Panc1 (cell line): ENCODE data around the gene CPA1. TPM values are rescaled to one million over a fixed set of nuclear protein-coding genes. Genes with fewer than 3 reads are reported as not detected.

Source experiments
- ATAC-seq: fragments of 200-7000 bp; cut with Tn5 transposase; 2 replicates; pipeline ENCODE4 v1.9.1; 2020; ENCODE audit warnings: mild to moderate bottlenecking, moderate library complexity
- BruUV-seq: library from RNA; stranded (reverse); fragments of 400-500 nt; replicated peaks from 2 replicates; lab custom pipeline; 2021; lab: Mats Ljungman, UMichigan
- CTCF ChIA-PET: fragments of 300-600 bp; sonication (Branson Sonifier 250); formaldehyde crosslinking; loops from one replicate; lab custom pipeline; 2022; ENCODE audit warnings: antibody characterized with exemption; lab: Charles Lee
- POLR2A ChIA-PET: fragments of 300-600 bp; sonication (Branson Sonifier 250); formaldehyde crosslinking; loops from one replicate; lab custom pipeline; 2022; ENCODE audit warnings: antibody characterized with exemption; lab: Charles Lee
- DNase-seq: peaks from one replicate; pipeline ENCODE4 v3.0.0-alpha.2; 2010; ENCODE audit warnings: low read depth, low spot score
- H3K27ac ChIP-seq: 2 replicates; pipeline ENCODE4 v1.5.1; 2011; ENCODE audit warnings: mild to moderate bottlenecking, low read length, inconsistent platforms
- H3K27me3 ChIP-seq: fragments of 200-500 bp; sonication (Bioruptor generic); 2 replicates; pipeline ENCODE4 v1.6.0; 2014; ENCODE audit warnings: low read length, inconsistent platforms; ENCODE audit not compliant: control insufficient read depth, insufficient read depth
- H3K36me3 ChIP-seq: fragments of 200-500 bp; sonication (Bioruptor generic); 2 replicates; pipeline ENCODE4 v1.5.1; 2014; ENCODE audit warnings: inconsistent platforms, mild to moderate bottlenecking, low read length, moderate library complexity; ENCODE audit not compliant: control insufficient read depth, insufficient read depth
- H3K4me1 ChIP-seq: 2 replicates; pipeline ENCODE4 v1.5.1; 2011; ENCODE audit warnings: inconsistent platforms, mild to moderate bottlenecking, low read length, moderate library complexity; ENCODE audit not compliant: control insufficient read depth, insufficient read depth
- H3K4me3 ChIP-seq, 2 experiments: 2 replicates each; pipeline ENCODE4 v1.5.1; 2011 to 2012; ENCODE audit warnings: low read depth in 2 of 2, low read length in 2 of 2, mild to moderate bottlenecking in 2 of 2, inconsistent platforms in 1 of 2, moderate library complexity in 1 of 2
- H3K9me3 ChIP-seq: fragments of 200-500 bp; sonication (Bioruptor generic); 2 replicates; pipeline ENCODE4 v1.5.1; 2014; ENCODE audit warnings: low read depth, mild to moderate bottlenecking, inconsistent platforms, low read length, moderate library complexity; ENCODE audit not compliant: control insufficient read depth, insufficient read depth
- CTCF ChIP-seq: fragments of 450-650 bp; IDR thresholded peaks from 2 replicates; pipeline ENCODE4 v1.5.1; 2017; ENCODE audit warnings: mild to moderate bottlenecking
- POLR2AphosphoS5 ChIP-seq: IDR thresholded peaks from 2 replicates; pipeline ENCODE4 v1.6.1; 2012; ENCODE audit warnings: mild to moderate bottlenecking, low read depth, low read length, moderate library complexity
- REST ChIP-seq, 2 experiments: IDR thresholded peaks; 2 replicates each; pipeline ENCODE4 v1.6.1; 2011 to 2012; ENCODE audit warnings: low read depth in 2 of 2, control low read depth in 1 of 2, low read length in 1 of 2, mild to moderate bottlenecking in 1 of 2, moderate library complexity in 1 of 2; ENCODE audit not compliant: insufficient read depth in 1 of 2
- SIN3A ChIP-seq: IDR thresholded peaks from 2 replicates; pipeline ENCODE4 v1.6.1; 2012; ENCODE audit warnings: low read depth, mild to moderate bottlenecking, low read length, moderate library complexity, borderline replicate concordance; ENCODE audit not compliant: insufficient read depth
- TCF7L2 ChIP-seq: IDR thresholded peaks from 2 replicates; pipeline ENCODE4 v1.6.1; 2011; ENCODE audit warnings: mild to moderate bottlenecking, low read depth, low read length, inconsistent platforms
- in situ Hi-C: cut with HindIII; loops from 2 replicates; pipeline ENCODE4 v1.10.0; 2016; ENCODE audit warnings: low sequenced_read_pairs, low pct_unique_long_range_greater_than_20kb
- intact Hi-C: fragments of 100-400 bp; cut with micrococcal nuclease; formaldehyde crosslinking; loops from one replicate; pipeline ENCODE4 v1.10.0; 2022; ENCODE audit not compliant: unreplicated experiment
- total RNA-seq: library from RNA; stranded (reverse); gene quantifications from one replicate; pipeline ENCODE4 v1.2.1, GENCODE V29; 2021; ENCODE audit not compliant: unreplicated experiment

The CPA1 gene
- total RNA-seq, 1 experiment from 2014 or later, result 7.6 TPM

DNA sequence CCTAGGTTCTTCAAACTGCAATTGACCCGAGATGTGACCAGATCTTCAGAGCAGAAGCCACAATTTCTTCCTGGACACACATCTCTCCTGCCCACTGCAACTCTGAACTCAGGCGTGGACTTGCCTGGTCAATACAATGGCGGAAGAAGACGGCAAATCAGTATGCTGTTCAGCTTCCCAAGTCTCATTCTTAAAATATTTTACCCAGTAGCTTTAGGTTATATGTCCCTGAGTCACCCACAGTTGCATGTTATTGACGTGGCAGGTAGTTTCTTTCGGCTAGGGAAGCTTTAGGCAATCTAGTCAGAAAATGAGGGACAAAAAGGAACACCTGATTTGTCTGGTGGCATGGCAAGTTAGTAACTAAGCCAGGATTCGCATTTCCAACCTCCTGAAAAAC, 38.0 kb downstream of the CPA1 start:
- in situ Hi-C loops, result no loop called here
- ATAC-seq, result no peak
- Histone ChIP-seq H3K36me3 (no peaks in the 10 kb centered on the region), H3K4me3 (no peak overlapping the region), H3K27ac (no peak overlapping the region), H3K4me1 (no peaks in the 10 kb centered on the region), H3K27me3 (no peaks in the 10 kb centered on the region), H3K9me3 (no peaks in the 10 kb centered on the region)
- BruUV-seq, result no TSS peak
- TF ChIP-seq POLR2AphosphoS5 (no peak), TCF7L2 (no peak), CTCF (no peak), SIN3A (no peak), REST (IDR thresholded peaks at IDR 0.05; ENCODE audit: insufficient read depth in 1 of 2, low read depth in 2 of 2, low read length in 1 of 2) (no peak)
- no peak for DNase-seq
- intact Hi-C loops, result no loop called here
- ChIA-PET POLR2A (no interaction called here), CTCF (no interaction called here)

DNA sequence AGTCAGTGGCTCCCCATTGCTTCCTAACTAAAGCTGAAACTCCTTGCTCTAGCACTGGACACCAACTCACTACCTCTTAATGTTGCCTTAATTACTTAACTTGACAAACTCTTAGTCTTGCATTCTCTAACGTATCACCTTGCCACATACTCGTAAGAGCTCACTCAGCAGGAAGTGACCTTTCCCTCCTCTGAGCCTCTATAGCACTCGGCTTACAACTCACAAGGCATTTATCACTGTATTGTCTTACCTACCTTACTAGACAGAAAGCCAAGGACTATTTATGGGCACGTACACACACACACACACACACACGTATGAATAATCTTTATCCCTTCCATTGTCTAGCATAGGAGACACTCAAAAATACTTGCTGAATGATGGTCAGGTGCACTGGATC, 39.4 kb downstream of the CPA1 start:
- no TSS peak for BruUV-seq
- Histone ChIP-seq H3K4me3 (no peak overlapping the region), H3K9me3 (no peaks in the 10 kb centered on the region), H3K27ac (no peak overlapping the region), H3K36me3 (no peaks in the 10 kb centered on the region), H3K27me3 (no peaks in the 10 kb centered on the region), H3K4me1 (no peaks in the 10 kb centered on the region)
- no peak for DNase-seq
- in situ Hi-C loops, result no loop called here
- intact Hi-C loops, result no loop called here
- ChIA-PET POLR2A (no interaction called here), CTCF (interaction anchor here (0.6 kb wide), 1 partner anchor 1861 kb away, joined by 5 read pairs; no protein-coding TSS in a partner anchor)
- no peak for ATAC-seq
- TF ChIP-seq REST (IDR thresholded peaks at IDR 0.05; ENCODE audit: insufficient read depth in 1 of 2, low read depth in 2 of 2, low read length in 1 of 2) (no peak), CTCF (no peak), POLR2AphosphoS5 (no peak)
